Right lobe of liver (tissue), 4 donors: ENCODE measurements around the gene SYNE1.

Experiments
- POLR2A ChIP-seq: fragments of 450-650 bp; IDR thresholded peaks from one replicate; pipeline ENCODE4 v1.6.1; 2017; ENCODE audit warnings: antibody characterized with exemption, mild to moderate bottlenecking
- TF ChIP-seq, protein P1 (sequence below), 4 donors: fragments of 200-600 bp in 3 of 4; fragments of 450-650 bp in 1 of 4; IDR thresholded peaks; one replicate each; pipeline versions ENCODE4 v1.5.1 to v1.8.0; 2016 to 2022; ENCODE audit warnings: antibody characterized with exemption in 4 of 4, mild to moderate bottlenecking in 2 of 4
- donor health status: DM: no; HTN: no; CAD: no.
- donor health status: DM: no; HTN: no; CAD: no.
- donor health status: DM: no; HTN: yes; CAD: no.

GRCh38 chr6:152378169-152378568 is 259.0 kb downstream of the SYNE1 start:
- TF ChIP-seq POLR2A: no peak
- TF ChIP-seq, protein P1, sequence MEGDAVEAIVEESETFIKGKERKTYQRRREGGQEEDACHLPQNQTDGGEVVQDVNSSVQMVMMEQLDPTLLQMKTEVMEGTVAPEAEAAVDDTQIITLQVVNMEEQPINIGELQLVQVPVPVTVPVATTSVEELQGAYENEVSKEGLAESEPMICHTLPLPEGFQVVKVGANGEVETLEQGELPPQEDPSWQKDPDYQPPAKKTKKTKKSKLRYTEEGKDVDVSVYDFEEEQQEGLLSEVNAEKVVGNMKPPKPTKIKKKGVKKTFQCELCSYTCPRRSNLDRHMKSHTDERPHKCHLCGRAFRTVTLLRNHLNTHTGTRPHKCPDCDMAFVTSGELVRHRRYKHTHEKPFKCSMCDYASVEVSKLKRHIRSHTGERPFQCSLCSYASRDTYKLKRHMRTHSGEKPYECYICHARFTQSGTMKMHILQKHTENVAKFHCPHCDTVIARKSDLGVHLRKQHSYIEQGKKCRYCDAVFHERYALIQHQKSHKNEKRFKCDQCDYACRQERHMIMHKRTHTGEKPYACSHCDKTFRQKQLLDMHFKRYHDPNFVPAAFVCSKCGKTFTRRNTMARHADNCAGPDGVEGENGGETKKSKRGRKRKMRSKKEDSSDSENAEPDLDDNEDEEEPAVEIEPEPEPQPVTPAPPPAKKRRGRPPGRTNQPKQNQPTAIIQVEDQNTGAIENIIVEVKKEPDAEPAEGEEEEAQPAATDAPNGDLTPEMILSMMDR (IDR thresholded peaks at IDR 0.05): no peak
